Liver (tissue), 9 donors: ENCODE results near the gene RPS10. TPM values are rescaled to one million over a fixed set of nuclear protein-coding genes. Genes with fewer than 3 reads are reported as not detected.

Experiments used
- DNase-seq: peaks from one replicate; pipeline ENCODE4 v3.0.0-alpha.2; 2017; ENCODE audit warnings: low spot score
- H3K27ac ChIP-seq, 2 donors: one replicate each; pipeline ENCODE4 v1.7.0; 2013; ENCODE audit warnings: inconsistent platforms in 2 of 2, low read length in 2 of 2, control low read depth in 1 of 2, low read depth in 1 of 2, mild to moderate bottlenecking in 1 of 2
- H3K27me3 ChIP-seq, 4 donors: one replicate each; pipeline versions ENCODE4 v1.6.1 to v1.7.0; 2013; ENCODE audit warnings: low read length in 3 of 4, inconsistent platforms in 1 of 4, mild to moderate bottlenecking in 1 of 4, moderate library complexity in 1 of 4; ENCODE audit not compliant: control insufficient read depth in 4 of 4, insufficient read depth in 4 of 4
- H3K36me3 ChIP-seq, 4 donors: one replicate each; pipeline versions ENCODE4 v1.6.1 to v1.7.0; 2013; ENCODE audit warnings: low read length in 3 of 4, mild to moderate bottlenecking in 3 of 4, low read depth in 1 of 4, moderate library complexity in 1 of 4; ENCODE audit not compliant: control insufficient read depth in 4 of 4, insufficient read depth in 3 of 4
- H3K4me1 ChIP-seq, 4 donors: one replicate each; pipeline versions ENCODE4 v1.6.1 to v1.7.0; 2013; ENCODE audit warnings: low read length in 3 of 4, mild to moderate bottlenecking in 3 of 4, moderate library complexity in 1 of 4; ENCODE audit not compliant: control insufficient read depth in 4 of 4, insufficient read depth in 4 of 4
- H3K4me3 ChIP-seq, 3 donors: one replicate each; pipeline versions ENCODE4 v1.6.1 to v1.7.0; 2013; ENCODE audit warnings: low read length in 3 of 3, control low read depth in 1 of 3, low read depth in 1 of 3, mild to moderate bottlenecking in 1 of 3
- H3K9ac ChIP-seq, 2 donors: one replicate each; pipeline ENCODE4 v1.7.0; 2013; ENCODE audit warnings: low read length in 2 of 2, mild to moderate bottlenecking in 2 of 2, moderate library complexity in 2 of 2, control low read depth in 1 of 2, low read depth in 1 of 2
- H3K9me3 ChIP-seq, 4 donors: one replicate each; pipeline versions ENCODE4 v1.6.1 to v1.7.0; 2013; ENCODE audit warnings: low read length in 3 of 4; ENCODE audit not compliant: control insufficient read depth in 4 of 4
- EGR1 ChIP-seq, 2 donors: IDR thresholded peaks; 2 replicates each; pipeline ENCODE4 v1.6.1; 2016 to 2018; ENCODE audit warnings: antibody characterized with exemption in 2 of 2, low read depth in 2 of 2
- FOXA1 ChIP-seq: IDR thresholded peaks from 2 replicates; pipeline ENCODE4 v1.6.1; 2016; ENCODE audit warnings: antibody characterized with exemption
- HNF4A ChIP-seq, 2 donors: conservative IDR thresholded peaks; 2 replicates each; pipeline ENCODE4 v1.6.1; 2016; ENCODE audit warnings: antibody characterized with exemption in 2 of 2, mild to moderate bottlenecking in 2 of 2
- JUND ChIP-seq, 2 donors: IDR thresholded peaks; 2 replicates each; pipeline ENCODE4 v1.6.1; 2016; ENCODE audit warnings: antibody characterized with exemption in 2 of 2
- NR2F2 ChIP-seq: IDR thresholded peaks from 2 replicates; pipeline ENCODE4 v1.6.1; 2016; ENCODE audit warnings: antibody characterized with exemption
- RAD21 ChIP-seq, 2 donors: IDR thresholded peaks; 2 replicates each; pipeline ENCODE4 v1.6.1; 2016; ENCODE audit warnings: antibody characterized with exemption in 2 of 2, mild to moderate bottlenecking in 2 of 2
- SP1 ChIP-seq: IDR thresholded peaks from 2 replicates; pipeline ENCODE4 v1.6.1; 2018; ENCODE audit warnings: antibody characterized with exemption, mild to moderate bottlenecking
- TAF1 ChIP-seq: conservative IDR thresholded peaks from 2 replicates; pipeline ENCODE4 v1.6.1; 2016; ENCODE audit warnings: antibody characterized with exemption, mild to moderate bottlenecking
- YY1 ChIP-seq: IDR thresholded peaks from 2 replicates; pipeline ENCODE4 v1.6.1; 2016; ENCODE audit warnings: antibody characterized with exemption, mild to moderate bottlenecking
- WGBS: extraction: QIAGEN DNeasy Blood & Tissue Kit; methylation state at CpG from one replicate; pipeline ENCODE4 v1.1.7; 2013; 5-methylcytosine and 5-hydroxymethylcytosine counted together
- polyA plus RNA-seq, 2 donors: library from polyadenylated mRNA; stranded (reverse) in 1 of 2; unstranded in 1 of 2; fragments of 200-250 nt in 1 of 2; fragments of >200 nt in 1 of 2; fragmentation: Nextera tagmentation in 1 of 2; extraction: Ambion mirVana in 1 of 2; gene quantifications; one replicate each; pipeline versions ENCODE4 v1.2.1 to v1.2.3, GENCODE V29; 2013 to 2015
- total RNA-seq, 2 donors: library from RNA; depleted of rRNA; stranded (reverse); fragments of >200 nt; gene quantifications; one replicate each; pipeline ENCODE4 v1.2.3, GENCODE V29; 2014
- TF ChIP-seq, protein P1 (sequence below): fragments of 150-350 bp; IDR thresholded peaks from 2 replicates; pipeline ENCODE4 v1.5.1; 2017; ENCODE audit warnings: improper control_type of control experiment, low read depth, low read length; ENCODE audit not compliant: missing input control
- TF ChIP-seq, protein P2 (sequence below): IDR thresholded peaks from 2 replicates; pipeline ENCODE4 v1.6.1; 2016; ENCODE audit warnings: antibody characterized with exemption
- TF ChIP-seq, protein P3 (sequence below): IDR thresholded peaks from 2 replicates; pipeline ENCODE4 v1.6.1; 2016; ENCODE audit warnings: antibody characterized with exemption
- donor health status: healthy.
- donor health status: healthy.
- donor health status: healthy.
- donor health status: healthy.
- donor health status: healthy.

Gene RPS10
- total and polyA plus RNA-seq, 4 donors: 294 to 970 (median 832) TPM

DNA sequence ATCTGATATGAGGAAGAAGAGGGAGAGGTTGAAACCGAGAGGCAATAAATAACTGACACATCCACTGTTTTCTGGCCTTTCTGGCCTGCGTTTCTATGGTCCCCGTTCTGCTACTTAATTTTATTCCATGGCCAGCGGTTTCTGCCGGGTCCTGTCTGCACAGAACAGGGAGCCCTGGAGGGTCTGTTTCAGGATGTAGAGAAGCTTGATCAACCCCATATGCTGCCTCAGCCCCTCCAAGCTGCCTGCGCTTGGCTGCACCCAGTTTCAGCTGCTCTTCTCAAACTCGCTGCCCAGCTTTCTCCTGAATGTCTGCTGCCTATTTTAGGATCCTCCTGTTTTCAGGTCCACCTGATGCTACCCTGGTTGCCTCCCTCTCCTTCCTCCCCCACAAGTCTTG is 21.5 kb upstream of the RPS10 start:
- Histone ChIP-seq H3K36me3 (no peaks in the 10 kb centered on the region), H3K9me3 (peaks cover 0 to 3% (median 0%) of the 10 kb centered on the region in 4 donors), H3K9ac (no peak overlapping the region), H3K27ac (no peak overlapping the region), H3K4me1 (no peaks in the 10 kb centered on the region), H3K4me3 (no peak overlapping the region), H3K27me3 (no peaks in the 10 kb centered on the region)
- TF ChIP-seq SP1 (no peak), HNF4A (conservative IDR thresholded peaks at IDR 0.05) (no peak), FOXA1 (no peak), NR2F2 (no peak), TAF1 (no peak), RAD21 (IDR thresholded peaks at IDR 0.05) (no peak), YY1 (no peak)
- TF ChIP-seq, protein P1, sequence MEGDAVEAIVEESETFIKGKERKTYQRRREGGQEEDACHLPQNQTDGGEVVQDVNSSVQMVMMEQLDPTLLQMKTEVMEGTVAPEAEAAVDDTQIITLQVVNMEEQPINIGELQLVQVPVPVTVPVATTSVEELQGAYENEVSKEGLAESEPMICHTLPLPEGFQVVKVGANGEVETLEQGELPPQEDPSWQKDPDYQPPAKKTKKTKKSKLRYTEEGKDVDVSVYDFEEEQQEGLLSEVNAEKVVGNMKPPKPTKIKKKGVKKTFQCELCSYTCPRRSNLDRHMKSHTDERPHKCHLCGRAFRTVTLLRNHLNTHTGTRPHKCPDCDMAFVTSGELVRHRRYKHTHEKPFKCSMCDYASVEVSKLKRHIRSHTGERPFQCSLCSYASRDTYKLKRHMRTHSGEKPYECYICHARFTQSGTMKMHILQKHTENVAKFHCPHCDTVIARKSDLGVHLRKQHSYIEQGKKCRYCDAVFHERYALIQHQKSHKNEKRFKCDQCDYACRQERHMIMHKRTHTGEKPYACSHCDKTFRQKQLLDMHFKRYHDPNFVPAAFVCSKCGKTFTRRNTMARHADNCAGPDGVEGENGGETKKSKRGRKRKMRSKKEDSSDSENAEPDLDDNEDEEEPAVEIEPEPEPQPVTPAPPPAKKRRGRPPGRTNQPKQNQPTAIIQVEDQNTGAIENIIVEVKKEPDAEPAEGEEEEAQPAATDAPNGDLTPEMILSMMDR: no peak
- TF ChIP-seq, protein P2, sequence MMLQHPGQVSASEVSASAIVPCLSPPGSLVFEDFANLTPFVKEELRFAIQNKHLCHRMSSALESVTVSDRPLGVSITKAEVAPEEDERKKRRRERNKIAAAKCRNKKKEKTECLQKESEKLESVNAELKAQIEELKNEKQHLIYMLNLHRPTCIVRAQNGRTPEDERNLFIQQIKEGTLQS: no peak
- WGBS: 83% methylated on average over 7 of the region's 7 CpGs
- no peak for DNase-seq

DNA sequence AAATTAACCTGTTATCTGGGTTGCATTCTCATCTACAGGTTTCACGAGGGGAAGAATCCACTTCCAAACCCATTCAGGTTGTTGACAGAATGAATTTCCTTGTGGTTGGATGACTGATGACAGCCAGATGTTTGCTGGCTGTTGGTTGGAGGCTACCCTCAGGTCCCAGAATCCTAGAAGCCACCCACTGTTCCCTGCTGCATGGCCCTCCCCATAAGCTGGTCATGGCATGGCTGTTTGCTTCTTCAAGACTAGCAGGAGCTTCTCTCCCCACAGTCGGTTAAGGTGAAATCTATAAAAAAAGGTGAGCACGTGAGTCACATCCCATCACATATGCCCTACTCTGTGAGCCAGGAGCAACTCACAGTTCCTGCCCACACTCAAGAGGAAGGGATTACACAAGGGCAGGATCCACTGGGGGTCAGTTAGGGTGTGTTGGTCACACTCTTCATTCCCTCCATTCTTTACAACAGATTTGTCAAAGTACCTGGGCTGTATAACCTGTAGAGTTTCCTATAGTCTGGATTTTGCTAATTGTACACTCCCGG is 19.5 kb upstream of the RPS10 start:
- TF ChIP-seq EGR1 (IDR thresholded peaks at IDR 0.05; ENCODE audit: low read depth in 2 of 2) (no peak), NR2F2 (no peak), SP1 (no peak), JUND (IDR thresholded peaks at IDR 0.05) (no peak)
- TF ChIP-seq, protein P1: no peak
- TF ChIP-seq, protein P3, sequence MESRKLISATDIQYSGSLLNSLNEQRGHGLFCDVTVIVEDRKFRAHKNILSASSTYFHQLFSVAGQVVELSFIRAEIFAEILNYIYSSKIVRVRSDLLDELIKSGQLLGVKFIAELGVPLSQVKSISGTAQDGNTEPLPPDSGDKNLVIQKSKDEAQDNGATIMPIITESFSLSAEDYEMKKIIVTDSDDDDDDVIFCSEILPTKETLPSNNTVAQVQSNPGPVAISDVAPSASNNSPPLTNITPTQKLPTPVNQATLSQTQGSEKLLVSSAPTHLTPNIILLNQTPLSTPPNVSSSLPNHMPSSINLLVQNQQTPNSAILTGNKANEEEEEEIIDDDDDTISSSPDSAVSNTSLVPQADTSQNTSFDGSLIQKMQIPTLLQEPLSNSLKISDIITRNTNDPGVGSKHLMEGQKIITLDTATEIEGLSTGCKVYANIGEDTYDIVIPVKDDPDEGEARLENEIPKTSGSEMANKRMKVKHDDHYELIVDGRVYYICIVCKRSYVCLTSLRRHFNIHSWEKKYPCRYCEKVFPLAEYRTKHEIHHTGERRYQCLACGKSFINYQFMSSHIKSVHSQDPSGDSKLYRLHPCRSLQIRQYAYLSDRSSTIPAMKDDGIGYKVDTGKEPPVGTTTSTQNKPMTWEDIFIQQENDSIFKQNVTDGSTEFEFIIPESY: no peak
- no peak for DNase-seq
- 83% methylated on average over 4 of the region's 4 CpGs for WGBS

More for the DNA sequence above, 19.5 kb upstream of the RPS10 start:
- H3K4me3 ChIP-seq: no peak overlapping the region
- no peaks in the 10 kb centered on the region for H3K9me3 ChIP-seq
- H3K4me1 ChIP-seq: no peaks in the 10 kb centered on the region
- no peaks in the 10 kb centered on the region for H3K36me3 ChIP-seq
- H3K27me3 ChIP-seq: no peaks in the 10 kb centered on the region
- no peak overlapping the region for H3K9ac ChIP-seq
- H3K27ac ChIP-seq: no peak overlapping the region
